Tibial nerve (tissue), 4 donors: ENCODE measurements around the gene SLX4IP.

ENCODE experiments used
- EP300 ChIP-seq, 2 donors: sonication (generic); formaldehyde crosslinking; IDR thresholded peaks; one replicate each; pipeline ENCODE4 v1.6.1; 2017; ENCODE audit warnings: antibody characterized with exemption in 2 of 2, mild to moderate bottlenecking in 1 of 2
- POLR2A ChIP-seq, 2 donors: fragments of 450-650 bp; IDR thresholded peaks; one replicate each; pipeline ENCODE4 v1.6.1; 2017; ENCODE audit warnings: antibody characterized with exemption in 2 of 2, mild to moderate bottlenecking in 2 of 2, moderate library complexity in 2 of 2
- TF ChIP-seq, protein P1 (sequence below), 5 experiments: fragments of 200-600 bp in 3 of 5; fragments of 450-650 bp in 2 of 5; sonication (generic) in 3 of 5; IDR thresholded peaks; one replicate each; pipeline ENCODE4 v1.5.1; 2016 to 2019; ENCODE audit warnings: antibody characterized with exemption in 5 of 5, mild to moderate bottlenecking in 3 of 5, moderate library complexity in 2 of 5

DNA sequence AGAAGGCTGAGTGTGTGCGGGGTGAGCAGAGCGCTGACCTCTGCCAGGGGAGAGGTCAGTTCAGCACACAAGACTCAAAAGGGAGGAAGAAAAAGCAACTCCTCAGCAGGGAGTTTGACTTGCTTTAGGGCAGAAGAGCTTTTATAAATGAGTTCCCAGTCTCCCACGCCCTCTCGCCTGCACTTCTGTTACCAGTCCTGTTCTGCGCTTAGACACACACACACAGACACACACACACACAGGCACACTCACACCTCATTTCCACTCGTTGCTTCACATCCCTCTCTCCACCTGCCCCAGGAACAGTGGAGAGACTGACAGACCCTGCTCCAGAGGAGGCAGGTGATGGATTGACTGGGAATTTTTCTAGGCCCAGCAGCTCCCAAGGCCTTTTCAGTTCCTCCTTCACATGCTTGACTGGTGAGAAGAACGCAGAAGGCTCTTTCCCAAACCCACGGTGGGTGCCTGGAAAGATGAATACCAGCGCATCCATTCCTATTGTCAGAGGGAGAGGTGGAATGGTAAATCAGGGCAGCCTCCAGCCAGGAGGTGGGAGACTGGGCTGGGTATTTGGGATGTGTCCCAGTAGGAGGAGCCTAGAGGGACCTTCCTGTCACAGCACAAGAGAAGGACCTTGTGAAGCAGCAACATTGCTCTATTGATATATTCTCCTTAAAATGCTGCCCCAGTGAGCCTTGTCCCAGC is 195.0 kb downstream of the SLX4IP start:
- TF ChIP-seq, protein P1, sequence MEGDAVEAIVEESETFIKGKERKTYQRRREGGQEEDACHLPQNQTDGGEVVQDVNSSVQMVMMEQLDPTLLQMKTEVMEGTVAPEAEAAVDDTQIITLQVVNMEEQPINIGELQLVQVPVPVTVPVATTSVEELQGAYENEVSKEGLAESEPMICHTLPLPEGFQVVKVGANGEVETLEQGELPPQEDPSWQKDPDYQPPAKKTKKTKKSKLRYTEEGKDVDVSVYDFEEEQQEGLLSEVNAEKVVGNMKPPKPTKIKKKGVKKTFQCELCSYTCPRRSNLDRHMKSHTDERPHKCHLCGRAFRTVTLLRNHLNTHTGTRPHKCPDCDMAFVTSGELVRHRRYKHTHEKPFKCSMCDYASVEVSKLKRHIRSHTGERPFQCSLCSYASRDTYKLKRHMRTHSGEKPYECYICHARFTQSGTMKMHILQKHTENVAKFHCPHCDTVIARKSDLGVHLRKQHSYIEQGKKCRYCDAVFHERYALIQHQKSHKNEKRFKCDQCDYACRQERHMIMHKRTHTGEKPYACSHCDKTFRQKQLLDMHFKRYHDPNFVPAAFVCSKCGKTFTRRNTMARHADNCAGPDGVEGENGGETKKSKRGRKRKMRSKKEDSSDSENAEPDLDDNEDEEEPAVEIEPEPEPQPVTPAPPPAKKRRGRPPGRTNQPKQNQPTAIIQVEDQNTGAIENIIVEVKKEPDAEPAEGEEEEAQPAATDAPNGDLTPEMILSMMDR (IDR thresholded peaks at IDR 0.05): no peak
- no peak for TF ChIP-seq POLR2A (IDR thresholded peaks at IDR 0.05)
- no peak for TF ChIP-seq EP300 (IDR thresholded peaks at IDR 0.05)
